Measurements from ENCODE around the gene CDON. TPM values are rescaled to one million over a fixed set of nuclear protein-coding genes. Genes with fewer than 3 reads are reported as not detected.
A peak's percentile ranks its signal among the peaks of the same experiment; 100 is the strongest.

Gene CDON
- total and polyA plus RNA-seq, 2 of the 13 experiments (the other 11 are each of a cell fraction or from before 2014, with no cell fraction given), result 9.6 to 12.8 TPM

GRCh38 chr11:126062679-126063506 lies at the start of gene CDON (continued):
- TF ChIP-seq ELK4 (CRISPR knock-in tag; IDR thresholded peaks at IDR 0.05; ENCODE audit: borderline replicate concordance) (no peak), CAMTA2 (CRISPR knock-in tag; IDR thresholded peaks at IDR 0.05; ENCODE audit: borderline replicate concordance) (no peak), ZNF274 (CRISPR knock-in tag; IDR thresholded peaks at IDR 0.05) (no peak), STAT5B (CRISPR knock-in tag; IDR thresholded peaks at IDR 0.05) (no peak), FOXO4 (CRISPR knock-in tag; conservative IDR thresholded peaks at IDR 0.05) (no peak), THAP7 (CRISPR knock-in tag; IDR thresholded peaks at IDR 0.05) (no peak), ZNF30 (CRISPR knock-in tag; IDR thresholded peaks at IDR 0.05) (no peak), ZBTB34 (CRISPR knock-in tag; IDR thresholded peaks at IDR 0.05) (no peak), ZBTB14 (CRISPR knock-in tag; IDR thresholded peaks at IDR 0.05) (peak; percentile 98), ZNF446 (CRISPR knock-in tag; IDR thresholded peaks at IDR 0.05) (no peak), ZKSCAN5 (CRISPR knock-in tag; IDR thresholded peaks at IDR 0.05) (no peak), ZFP36L1 (CRISPR knock-in tag; IDR thresholded peaks at IDR 0.05) (no peak), SCMH1 (CRISPR knock-in tag; IDR thresholded peaks at IDR 0.05; ENCODE audit: borderline replicate concordance) (no peak), TBL1XR1 (IDR thresholded peaks at IDR 0.05; ENCODE audit: borderline replicate concordance, low read length, partially characterized antibody) (no peak), ZNF775 (CRISPR knock-in tag; IDR thresholded peaks at IDR 0.05; ENCODE audit: borderline replicate concordance) (no peak), HDAC2 (CRISPR knock-in tag; IDR thresholded peaks at IDR 0.05) (no peak), SRF (IDR thresholded peaks at IDR 0.05; ENCODE audit: low read depth, low read length) (no peak)
- TF ChIP-seq, protein P1, sequence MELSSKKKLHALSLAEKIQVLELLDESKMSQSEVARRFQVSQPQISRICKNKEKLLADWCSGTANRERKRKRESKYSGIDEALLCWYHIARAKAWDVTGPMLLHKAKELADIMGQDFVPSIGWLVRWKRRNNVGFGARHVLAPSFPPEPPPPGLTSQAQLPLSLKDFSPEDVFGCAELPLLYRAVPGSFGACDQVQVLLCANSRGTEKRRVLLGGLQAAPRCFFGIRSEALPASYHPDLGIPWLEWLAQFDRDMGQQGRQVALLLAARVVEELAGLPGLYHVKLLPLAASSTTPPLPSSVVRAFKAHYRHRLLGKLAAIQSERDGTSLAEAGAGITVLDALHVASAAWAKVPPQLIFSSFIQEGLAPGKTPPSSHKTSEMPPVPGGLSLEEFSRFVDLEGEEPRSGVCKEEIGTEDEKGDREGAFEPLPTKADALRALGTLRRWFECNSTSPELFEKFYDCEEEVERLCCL (CRISPR knock-in tag; IDR thresholded peaks at IDR 0.05; ENCODE audit: borderline replicate concordance), result no peak
- TF ChIP-seq, protein P2, sequence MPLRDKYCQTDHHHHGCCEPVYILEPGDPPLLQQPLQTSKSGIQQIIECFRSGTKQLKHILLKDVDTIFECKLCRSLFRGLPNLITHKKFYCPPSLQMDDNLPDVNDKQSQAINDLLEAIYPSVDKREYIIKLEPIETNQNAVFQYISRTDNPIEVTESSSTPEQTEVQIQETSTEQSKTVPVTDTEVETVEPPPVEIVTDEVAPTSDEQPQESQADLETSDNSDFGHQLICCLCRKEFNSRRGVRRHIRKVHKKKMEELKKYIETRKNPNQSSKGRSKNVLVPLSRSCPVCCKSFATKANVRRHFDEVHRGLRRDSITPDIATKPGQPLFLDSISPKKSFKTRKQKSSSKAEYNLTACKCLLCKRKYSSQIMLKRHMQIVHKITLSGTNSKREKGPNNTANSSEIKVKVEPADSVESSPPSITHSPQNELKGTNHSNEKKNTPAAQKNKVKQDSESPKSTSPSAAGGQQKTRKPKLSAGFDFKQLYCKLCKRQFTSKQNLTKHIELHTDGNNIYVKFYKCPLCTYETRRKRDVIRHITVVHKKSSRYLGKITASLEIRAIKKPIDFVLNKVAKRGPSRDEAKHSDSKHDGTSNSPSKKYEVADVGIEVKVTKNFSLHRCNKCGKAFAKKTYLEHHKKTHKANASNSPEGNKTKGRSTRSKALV (CRISPR knock-in tag; IDR thresholded peaks at IDR 0.05), result peak; percentile 1; the same call in 1 of the 2 replicates

All from HepG2 (cell line).